ENCODE data around the gene TAF1D. TPM values are rescaled to one million over a fixed set of nuclear protein-coding genes. Genes with fewer than 3 reads are reported as not detected.
A peak's percentile ranks its signal among the peaks of the same experiment; 100 is the strongest.

The TAF1D gene, protein sequence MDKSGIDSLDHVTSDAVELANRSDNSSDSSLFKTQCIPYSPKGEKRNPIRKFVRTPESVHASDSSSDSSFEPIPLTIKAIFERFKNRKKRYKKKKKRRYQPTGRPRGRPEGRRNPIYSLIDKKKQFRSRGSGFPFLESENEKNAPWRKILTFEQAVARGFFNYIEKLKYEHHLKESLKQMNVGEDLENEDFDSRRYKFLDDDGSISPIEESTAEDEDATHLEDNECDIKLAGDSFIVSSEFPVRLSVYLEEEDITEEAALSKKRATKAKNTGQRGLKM
- 125 and 142 TPM in 2 replicates for total RNA-seq

DNA sequence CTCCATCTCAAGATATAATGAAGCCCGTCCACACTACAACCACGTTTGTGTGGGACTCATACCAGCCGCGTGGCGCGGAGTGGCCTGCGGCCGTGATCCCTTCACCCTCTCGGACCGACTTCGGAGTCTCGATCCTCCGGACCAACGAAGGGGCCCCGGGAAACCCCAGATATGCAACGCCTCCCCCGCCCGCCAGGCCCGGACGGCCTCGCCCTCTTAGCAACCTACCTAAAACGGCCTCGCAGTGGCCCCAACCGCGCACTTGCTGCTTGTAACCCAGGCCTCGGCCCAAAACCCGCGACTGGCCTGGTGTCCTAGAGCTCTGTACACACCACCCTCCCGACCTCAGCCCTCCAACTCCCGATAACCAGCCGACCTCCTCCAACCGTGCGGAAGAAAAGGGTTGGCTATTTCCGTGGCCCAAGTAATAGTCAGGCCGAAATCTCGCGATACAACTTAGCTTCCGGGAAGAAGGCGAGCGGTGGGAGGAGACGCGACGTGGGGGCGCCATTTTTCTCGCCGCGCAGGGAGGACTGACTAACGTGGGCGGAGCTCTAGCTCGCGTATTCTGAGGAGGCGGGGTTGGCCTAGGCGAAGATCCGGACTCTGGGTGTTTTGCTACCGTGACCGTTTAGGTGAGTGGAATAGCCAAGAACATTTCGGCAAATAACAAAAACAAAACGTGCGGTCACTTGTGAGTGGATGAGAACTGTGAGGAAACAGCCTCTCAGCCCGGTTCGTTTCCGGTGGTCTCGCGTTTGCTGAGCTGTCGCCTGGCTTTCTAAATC, at the start of gene TAF1D, which contains the start of gene C11orf54:
TAF1D (minus strand) TSS at position 402 of the 788 bp plus-strand sequence. CDS start 2,191 bp downstream, outside the sequence.
C11orf54 (plus strand) TSS at position 579 of the 788 bp plus-strand sequence. CDS start 5,722 bp downstream, outside the sequence.
- Histone ChIP-seq H3K27me3 (ENCODE audit: control insufficient read depth, insufficient read depth, low read length) (no peaks in the 10 kb centered on the region), H3K36me3 (ENCODE audit: control insufficient read depth, insufficient read depth, low read length) (no peaks in the 10 kb centered on the region), H3K4me3 (ENCODE audit: low read depth, low read length) (peak within 1 kb of the TSS; percentile 98)
- peak; percentile 86 for DNase-seq (ENCODE audit: low read depth)
- no peak for TF ChIP-seq CTCF (IDR thresholded peaks at IDR 0.05; ENCODE audit: insufficient read depth, low read length, poor library complexity, severe bottlenecking)

- peak overlapping the region; percentile 87 for H3K4me3 ChIP-seq (ENCODE audit: low read depth, low read length)
- no peak for TF ChIP-seq CTCF (IDR thresholded peaks at IDR 0.05; ENCODE audit: insufficient read depth, low read length, poor library complexity, severe bottlenecking)
- H3K36me3 ChIP-seq (ENCODE audit: control insufficient read depth, insufficient read depth, low read length): no peaks in the 10 kb centered on the region
- no peaks in the 10 kb centered on the region for H3K27me3 ChIP-seq (ENCODE audit: control insufficient read depth, insufficient read depth, low read length)
- DNase-seq (ENCODE audit: low read depth): no peak
Measured at GRCh38 chr11:93784935-93785360, 43.7 kb upstream of the TAF1D start.

DNA sequence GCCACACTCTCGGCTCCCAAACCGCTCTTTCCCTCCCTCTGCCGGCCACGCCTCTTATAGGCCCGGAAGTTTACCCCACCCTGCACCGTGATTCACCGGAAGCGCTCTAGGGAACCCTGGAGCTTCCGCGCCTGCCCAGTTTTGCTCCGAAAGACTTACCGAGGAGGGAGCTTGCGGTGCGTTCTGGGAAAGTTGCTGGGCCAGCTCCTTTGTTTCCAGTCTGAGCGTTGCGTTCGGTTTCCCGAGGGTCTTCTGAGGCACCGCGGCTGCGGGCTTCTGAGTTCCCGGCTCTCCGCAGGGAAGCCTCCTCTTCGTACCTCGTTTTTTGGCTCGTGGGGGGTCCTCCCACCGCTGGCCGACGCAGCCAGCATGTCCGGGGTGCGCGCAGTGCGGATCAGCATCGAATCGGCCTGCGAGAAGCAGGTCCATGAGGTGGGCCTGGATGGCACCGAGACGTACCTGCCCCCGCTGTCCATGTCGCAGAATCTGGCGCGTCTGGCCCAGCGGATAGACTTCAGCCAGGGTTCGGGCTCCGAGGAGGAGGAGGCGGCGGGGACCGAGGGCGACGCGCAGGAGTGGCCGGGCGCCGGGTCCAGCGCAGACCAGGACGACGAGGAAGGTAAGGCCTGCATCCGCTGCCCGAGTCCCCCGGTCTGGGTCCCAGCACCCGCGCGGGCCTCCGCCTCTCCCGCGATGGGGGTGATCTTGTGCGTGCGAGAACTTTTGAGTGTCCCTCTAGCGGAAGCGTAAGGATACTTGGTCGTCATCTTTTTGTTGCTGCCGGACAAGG, 43.0 kb upstream of the TAF1D start, which contains the start of gene MED17:
MED17 (plus strand) TSS at position 138 of the 790 bp plus-strand sequence; CDS start at position 370, 232 bp downstream.
- Histone ChIP-seq H3K27me3 (ENCODE audit: control insufficient read depth, insufficient read depth, low read length) (no peaks in the 10 kb centered on the region), H3K36me3 (ENCODE audit: control insufficient read depth, insufficient read depth, low read length) (no peaks in the 10 kb centered on the region), H3K4me3 (ENCODE audit: low read depth, low read length) (peak within 1 kb of the TSS; percentile 87)
- peak; percentile 47 for TF ChIP-seq CTCF (IDR thresholded peaks at IDR 0.05; ENCODE audit: insufficient read depth, low read length, poor library complexity, severe bottlenecking)
- peak; percentile 83 for DNase-seq (ENCODE audit: low read depth)

DNA sequence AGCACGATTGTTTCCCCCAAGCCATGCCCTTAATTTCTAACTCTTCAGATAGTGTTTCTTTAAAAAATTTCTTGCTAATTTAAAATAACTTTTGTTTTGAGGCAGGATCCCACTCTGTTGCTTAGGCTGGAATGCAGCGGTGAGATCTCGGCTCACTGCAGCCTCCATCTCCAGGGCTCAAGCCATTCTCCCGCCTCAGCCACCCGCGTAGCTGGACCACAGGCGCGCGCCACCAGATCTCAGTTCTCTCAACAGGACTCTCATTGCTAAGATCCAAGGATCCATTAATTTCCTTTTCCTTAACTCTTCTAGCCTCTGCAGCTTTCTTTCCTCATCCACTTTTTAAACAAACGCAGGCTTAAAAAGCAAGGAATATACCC, 42.5 kb upstream of the TAF1D start:
- peak overlapping the region; percentile 87 for H3K4me3 ChIP-seq (ENCODE audit: low read depth, low read length)
- no peaks in the 10 kb centered on the region for H3K27me3 ChIP-seq (ENCODE audit: control insufficient read depth, insufficient read depth, low read length)
- TF ChIP-seq CTCF (IDR thresholded peaks at IDR 0.05; ENCODE audit: insufficient read depth, low read length, poor library complexity, severe bottlenecking): no peak
- no peaks in the 10 kb centered on the region for H3K36me3 ChIP-seq (ENCODE audit: control insufficient read depth, insufficient read depth, low read length)
- no peak for DNase-seq (ENCODE audit: low read depth)

GRCh38 chr11:93783362-93783761, 42.1 kb upstream of the TAF1D start:
- no peak for TF ChIP-seq CTCF (IDR thresholded peaks at IDR 0.05; ENCODE audit: insufficient read depth, low read length, poor library complexity, severe bottlenecking)
- no peaks in the 10 kb centered on the region for H3K27me3 ChIP-seq (ENCODE audit: control insufficient read depth, insufficient read depth, low read length)
- no peak for DNase-seq (ENCODE audit: low read depth)
- peak overlapping the region; percentile 87 for H3K4me3 ChIP-seq (ENCODE audit: low read depth, low read length)
- H3K36me3 ChIP-seq (ENCODE audit: control insufficient read depth, insufficient read depth, low read length): no peaks in the 10 kb centered on the region
